ENCODE measurements around the gene C1orf56.

The C1orf56 gene

GRCh38 chr1:151013518-151013917 is 34.0 kb upstream of the C1orf56 start:
- no peak for DNase-seq (ENCODE audit: extremely low read depth in 1 of 2, low read depth in 1 of 2)

GRCh38 chr1:151024540-151025146 is 22.9 kb upstream of the C1orf56 start:
- DNase-seq (ENCODE audit: extremely low read depth in 1 of 2, low read depth in 1 of 2), result peak in 1 of 2 donors; percentile 76

GRCh38 chr1:151026460-151026859 is 21.1 kb upstream of the C1orf56 start:
- DNase-seq (ENCODE audit: extremely low read depth in 1 of 2, low read depth in 1 of 2), result no peak

DNA sequence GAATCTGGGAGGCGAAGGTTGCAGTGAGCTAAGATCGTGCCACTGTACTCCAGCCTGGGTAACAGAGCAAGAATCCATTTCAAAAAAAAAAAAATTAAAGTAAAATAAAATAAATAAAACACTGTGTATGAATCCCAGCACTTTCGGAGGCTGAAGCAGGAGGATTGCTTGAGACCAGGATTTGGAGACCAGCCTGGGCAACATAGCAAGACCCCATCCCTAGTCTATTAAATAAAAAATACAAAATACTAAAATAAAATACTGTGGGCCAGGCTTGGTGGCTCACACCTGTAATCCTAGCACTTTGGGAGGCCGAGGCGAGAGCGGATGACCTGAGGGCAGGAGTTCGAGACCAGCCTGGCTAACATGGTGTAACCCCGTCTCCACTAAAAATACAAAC is 15.4 kb upstream of the C1orf56 start:
- no peak for DNase-seq (ENCODE audit: extremely low read depth in 1 of 2, low read depth in 1 of 2)

DNA sequence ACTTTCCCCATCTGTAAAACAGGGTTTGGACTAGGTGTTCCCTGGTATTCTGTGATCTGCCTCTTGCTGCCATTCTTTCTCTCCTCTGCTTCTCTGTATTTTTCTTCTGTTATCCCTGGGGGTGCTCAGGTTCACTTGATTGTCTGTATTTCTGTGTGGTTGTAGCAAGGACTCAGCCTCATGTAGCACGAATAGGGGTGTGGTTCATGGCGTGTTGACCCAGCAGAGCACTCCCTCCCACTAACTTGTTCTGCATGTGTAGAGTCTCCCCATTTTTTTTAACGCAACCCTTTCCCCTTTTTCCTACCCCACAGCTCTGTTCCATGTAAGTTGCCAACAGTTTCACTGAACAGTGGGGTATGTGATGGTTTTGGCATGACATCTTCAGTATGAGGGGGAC is 12.4 kb upstream of the C1orf56 start:
- no peak for DNase-seq (ENCODE audit: extremely low read depth in 1 of 2, low read depth in 1 of 2)

GRCh38 chr1:151036356-151036755 is 11.2 kb upstream of the C1orf56 start, which contains the start of gene BNIPL:
TSS of gene BNIPL (plus strand) at chr1:151036586. CDS start at chr1:151036726, 140 bp downstream.
- no peak for DNase-seq (ENCODE audit: extremely low read depth in 1 of 2, low read depth in 1 of 2)

DNA sequence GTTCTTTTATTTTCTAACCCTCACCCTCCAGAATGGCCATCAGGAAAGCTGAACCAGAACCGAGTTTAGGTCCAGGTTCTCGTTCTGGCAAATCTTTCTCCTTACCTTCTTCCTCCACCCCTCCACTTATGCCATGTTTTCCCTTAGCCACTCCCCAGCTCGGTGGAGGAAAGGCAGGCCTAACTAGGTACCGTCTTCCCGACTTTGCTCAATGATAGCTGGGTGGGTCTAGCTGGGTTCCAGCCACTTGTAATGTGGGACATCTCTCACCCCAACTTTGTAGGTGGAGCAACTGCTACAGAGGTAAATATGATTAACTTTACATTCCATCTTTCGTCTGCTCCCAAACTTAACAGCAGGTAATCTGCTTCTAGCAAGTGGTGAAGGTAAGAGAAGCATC is 10.5 kb upstream of the C1orf56 start:
- DNase-seq (ENCODE audit: extremely low read depth in 1 of 2, low read depth in 1 of 2), result no peak

- no peak for DNase-seq (ENCODE audit: extremely low read depth in 1 of 2, low read depth in 1 of 2)
Observed at GRCh38 chr1:151039521-151039920, 8.0 kb upstream of the C1orf56 start.

GRCh38 chr1:151043163-151043562 is 4.4 kb upstream of the C1orf56 start:
- DNase-seq (ENCODE audit: extremely low read depth in 1 of 2, low read depth in 1 of 2), result no peak

DNA sequence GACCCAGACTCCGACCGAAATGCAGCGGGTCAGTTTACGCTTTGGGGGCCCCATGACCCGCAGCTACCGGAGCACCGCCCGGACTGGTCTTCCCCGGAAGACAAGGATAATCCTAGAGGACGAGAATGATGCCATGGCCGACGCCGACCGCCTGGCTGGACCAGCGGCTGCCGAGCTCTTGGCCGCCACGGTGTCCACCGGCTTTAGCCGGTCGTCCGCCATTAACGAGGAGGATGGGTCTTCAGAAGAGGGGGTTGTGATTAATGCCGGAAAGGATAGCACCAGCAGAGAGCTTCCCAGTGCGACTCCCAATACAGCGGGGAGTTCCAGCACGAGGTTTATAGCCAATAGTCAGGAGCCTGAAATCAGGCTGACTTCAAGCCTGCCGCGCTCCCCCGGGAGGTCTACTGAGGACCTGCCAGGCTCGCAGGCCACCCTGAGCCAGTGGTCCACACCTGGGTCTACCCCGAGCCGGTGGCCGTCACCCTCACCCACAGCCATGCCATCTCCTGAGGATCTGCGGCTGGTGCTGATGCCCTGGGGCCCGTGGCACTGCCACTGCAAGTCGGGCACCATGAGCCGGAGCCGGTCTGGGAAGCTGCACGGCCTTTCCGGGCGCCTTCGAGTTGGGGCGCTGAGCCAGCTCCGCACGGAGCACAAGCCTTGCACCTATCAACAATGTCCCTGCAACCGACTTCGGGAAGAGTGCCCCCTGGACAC is 534 bp downstream of the C1orf56 start:
- DNase-seq (ENCODE audit: extremely low read depth in 1 of 2, low read depth in 1 of 2), result peak in 1 of 2 donors; percentile 48

DNA sequence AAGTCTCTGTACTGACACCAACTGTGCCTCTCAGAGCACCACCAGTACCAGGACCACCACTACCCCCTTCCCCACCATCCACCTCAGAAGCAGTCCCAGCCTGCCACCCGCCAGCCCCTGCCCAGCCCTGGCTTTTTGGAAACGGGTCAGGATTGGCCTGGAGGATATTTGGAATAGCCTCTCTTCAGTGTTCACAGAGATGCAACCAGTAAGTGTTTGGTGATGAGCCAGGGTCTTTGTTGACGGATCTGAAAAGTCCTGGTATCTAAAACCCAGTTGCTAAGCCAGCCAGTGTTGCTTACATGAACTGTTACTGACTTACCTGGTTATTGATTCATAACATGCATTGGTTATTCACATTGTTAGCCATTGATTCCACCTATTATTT is 1.1 kb downstream of the C1orf56 start:
- no peak for DNase-seq (ENCODE audit: extremely low read depth in 1 of 2, low read depth in 1 of 2)

GRCh38 chr1:151049458-151049857 is 1.9 kb downstream of the C1orf56 start:
- no peak for DNase-seq (ENCODE audit: extremely low read depth in 1 of 2, low read depth in 1 of 2)

DNA sequence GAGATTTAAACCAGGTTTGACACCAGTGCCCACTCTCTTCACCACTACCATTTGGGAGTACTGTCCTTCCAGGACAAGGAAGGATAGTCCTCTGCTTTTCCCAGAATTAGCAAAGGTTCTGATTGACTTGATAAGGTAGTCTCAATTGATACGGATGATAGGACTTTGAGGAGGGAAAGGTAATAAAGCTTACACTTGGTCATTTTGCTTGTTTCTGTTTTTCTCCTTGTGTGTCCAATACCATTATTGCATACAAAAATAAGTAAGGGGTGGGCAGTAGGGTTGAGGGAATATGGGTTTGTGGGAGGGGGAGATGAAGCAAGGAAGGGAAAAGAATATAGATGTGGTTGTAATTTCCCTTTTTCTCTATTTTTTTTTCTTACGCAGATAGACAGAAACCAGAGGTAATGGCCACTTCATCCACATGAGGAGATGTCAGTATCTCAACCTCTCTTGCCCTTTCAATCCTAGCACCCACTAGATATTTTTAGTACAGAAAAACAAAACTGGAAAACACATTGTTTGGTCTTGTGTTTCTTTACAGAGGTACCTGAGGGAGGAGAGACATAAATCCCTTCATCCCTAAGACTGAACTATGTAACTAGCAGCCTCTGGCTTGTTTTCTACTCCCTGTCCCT is 2.6 kb downstream of the C1orf56 start:
- no peak for DNase-seq (ENCODE audit: extremely low read depth in 1 of 2, low read depth in 1 of 2)

- no peak for DNase-seq (ENCODE audit: extremely low read depth in 1 of 2, low read depth in 1 of 2)
Observed at GRCh38 chr1:151051356-151052009, 3.9 kb downstream of the C1orf56 start.

GRCh38 chr1:151054971-151055547 is 7.5 kb downstream of the C1orf56 start:
- no peak for DNase-seq (ENCODE audit: extremely low read depth in 1 of 2, low read depth in 1 of 2)

- DNase-seq (ENCODE audit: extremely low read depth in 1 of 2, low read depth in 1 of 2), result no peak
Observed at GRCh38 chr1:151055581-151055980, 8.0 kb downstream of the C1orf56 start.

GRCh38 chr1:151056149-151056548 is 8.6 kb downstream of the C1orf56 start:
- DNase-seq (ENCODE audit: extremely low read depth in 1 of 2, low read depth in 1 of 2), result no peak

DNA sequence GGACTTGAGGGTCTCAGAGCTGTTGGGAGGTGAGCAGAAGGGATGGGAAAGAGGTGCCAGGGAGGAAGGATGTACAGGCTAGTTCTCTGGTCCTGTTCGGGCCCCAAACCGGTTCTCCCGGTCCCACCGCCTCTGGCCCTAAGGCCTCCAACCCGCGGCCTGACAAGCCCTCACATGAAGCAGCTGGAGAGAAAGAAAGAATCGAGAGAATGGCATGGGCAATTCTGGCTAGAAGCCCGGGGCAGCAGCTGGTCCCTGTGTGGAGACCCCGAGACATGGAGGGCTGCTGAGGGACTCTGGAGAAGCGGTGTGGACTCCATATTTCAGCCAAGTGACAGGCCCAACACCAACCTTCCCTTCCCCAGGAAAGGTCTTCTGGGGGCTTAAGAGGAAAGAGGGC is 11.1 kb downstream of the C1orf56 start:
- no peak for DNase-seq (ENCODE audit: extremely low read depth in 1 of 2, low read depth in 1 of 2)

GRCh38 chr1:151059109-151060006 is 11.8 kb downstream of the C1orf56 start, which contains the start of gene CDC42SE1:
TSS of gene CDC42SE1 (minus strand) at chr1:151059622. CDS start at chr1:151055730, 3,892 bp downstream.
- DNase-seq (ENCODE audit: extremely low read depth in 1 of 2, low read depth in 1 of 2), result peak; percentile 77

DNA sequence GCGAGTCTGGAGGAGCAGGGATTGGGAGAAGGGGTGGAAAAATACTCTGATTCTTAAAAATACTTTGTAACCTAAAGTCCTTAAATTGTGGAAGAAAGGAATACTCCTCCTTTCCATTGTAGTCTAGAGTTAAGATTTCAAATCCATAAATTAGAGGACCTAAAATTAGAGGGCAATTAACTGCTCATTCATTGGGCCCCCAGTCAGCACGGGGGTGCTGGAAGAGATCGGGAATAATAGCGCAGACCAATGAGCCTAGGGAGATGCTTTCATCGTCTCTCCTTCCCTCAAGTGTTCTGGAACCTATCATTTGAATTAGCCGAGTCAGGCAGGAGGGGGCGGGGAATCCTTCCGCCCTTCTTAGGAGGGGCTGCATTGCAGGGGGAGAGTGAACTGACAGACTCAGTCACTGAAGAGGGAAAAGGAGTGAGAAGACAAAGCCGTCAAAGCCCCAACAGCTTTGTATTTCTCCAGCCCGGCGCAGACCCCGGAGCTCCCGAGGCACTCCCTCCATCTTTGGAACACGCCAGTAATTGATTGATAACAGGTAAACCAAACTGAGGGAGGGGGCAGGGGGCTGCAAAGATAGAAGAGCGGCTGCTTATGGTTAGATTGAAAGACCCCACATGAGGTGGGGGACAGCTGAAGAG is 12.6 kb downstream of the C1orf56 start, which contains the start of gene MLLT11:
MLLT11 (plus strand) TSS at position 391 of the 650 bp plus-strand sequence. CDS start 6,828 bp downstream, outside the sequence.
- DNase-seq (ENCODE audit: extremely low read depth in 1 of 2, low read depth in 1 of 2), result no peak
